Esophagus muscularis mucosa (tissue), 4 donors: Measurements from ENCODE around the gene ADAMTSL1. TPM values are rescaled to one million over a fixed set of nuclear protein-coding genes. Genes with fewer than 3 reads are reported as not detected.
A peak's percentile ranks its signal among the peaks of the same experiment; 100 is the strongest.

Source experiments
- DNase-seq: peaks from one replicate; pipeline ENCODE4 v3.0.0-alpha.2; 2017; ENCODE audit errors: extremely low spot score
- H3K27ac ChIP-seq, 4 donors: fragments of 200-600 bp; sonication (generic); replicated peaks in 1 of 4; 1 replicate in 3 of 4; 2 replicates in 1 of 4; pipeline ENCODE4 v1.5.1; 2016 to 2019; ENCODE audit warnings: mild to moderate bottlenecking in 1 of 4
- H3K27me3 ChIP-seq, 4 donors: fragments of 200-600 bp; sonication (generic); one replicate each; pipeline versions ENCODE4 v1.5.1 to v1.6.0; 2016 to 2019
- H3K36me3 ChIP-seq, 4 donors: fragments of 200-600 bp; sonication (generic); one replicate each; pipeline ENCODE4 v1.5.1; 2016 to 2019
- H3K4me1 ChIP-seq, 4 donors: fragments of 200-600 bp; sonication (generic); one replicate each; pipeline ENCODE4 v1.5.1; 2016 to 2019
- H3K4me3 ChIP-seq, 4 donors: fragments of 200-600 bp; sonication (generic); 1 replicate in 2 of 4; 2 replicates in 2 of 4; pipeline ENCODE4 v1.5.1; 2016 to 2019; ENCODE audit warnings: mild to moderate bottlenecking in 4 of 4, moderate library complexity in 1 of 4
- H3K9me3 ChIP-seq, 4 donors: fragments of 200-600 bp; sonication (generic); 1 replicate in 3 of 4; 2 replicates in 1 of 4; pipeline ENCODE4 v1.5.1; 2016 to 2019
- EP300 ChIP-seq: sonication (generic); formaldehyde crosslinking; IDR thresholded peaks from one replicate; pipeline ENCODE4 v1.6.1; 2017; ENCODE audit warnings: antibody characterized with exemption
- POLR2A ChIP-seq: fragments of 450-650 bp; IDR thresholded peaks from one replicate; pipeline ENCODE4 v1.6.1; 2017; ENCODE audit warnings: antibody characterized with exemption, moderate library complexity, mild to moderate bottlenecking, low read depth
- POLR2AphosphoS5 ChIP-seq, 2 donors: sonication (generic); formaldehyde crosslinking; IDR thresholded peaks; one replicate each; pipeline ENCODE4 v1.6.1; 2017; ENCODE audit warnings: antibody characterized with exemption in 2 of 2
- WGBS: methylation state at CpG from one replicate; pipeline ENCODE4 v1.1.5; 2018; 5-methylcytosine and 5-hydroxymethylcytosine counted together
- intact Hi-C: fragments of 100-400 bp; cut with DNase I; formaldehyde crosslinking; loops from one replicate; pipeline ENCODE4 v1.15.1; 2023
- total RNA-seq, 4 donors: library from RNA; depleted of rRNA; stranded (reverse); fragments of >200 nt; gene quantifications; one replicate each; pipeline versions ENCODE4 v1.1.0 to v1.2.1, GENCODE V29; 2016
- TF ChIP-seq, protein P1 (sequence below), 3 experiments: fragments of 200-600 bp in 2 of 3; fragments of 450-650 bp in 1 of 3; sonication (generic) in 2 of 3; IDR thresholded peaks; one replicate each; pipeline ENCODE4 v1.5.1; 2017 to 2019; ENCODE audit warnings: antibody characterized with exemption in 3 of 3, mild to moderate bottlenecking in 2 of 3, moderate library complexity in 1 of 3

ADAMTSL1 gene
- total RNA-seq, 4 donors from 2014 or later = 81.7 to 172 (median 145) TPM

DNA sequence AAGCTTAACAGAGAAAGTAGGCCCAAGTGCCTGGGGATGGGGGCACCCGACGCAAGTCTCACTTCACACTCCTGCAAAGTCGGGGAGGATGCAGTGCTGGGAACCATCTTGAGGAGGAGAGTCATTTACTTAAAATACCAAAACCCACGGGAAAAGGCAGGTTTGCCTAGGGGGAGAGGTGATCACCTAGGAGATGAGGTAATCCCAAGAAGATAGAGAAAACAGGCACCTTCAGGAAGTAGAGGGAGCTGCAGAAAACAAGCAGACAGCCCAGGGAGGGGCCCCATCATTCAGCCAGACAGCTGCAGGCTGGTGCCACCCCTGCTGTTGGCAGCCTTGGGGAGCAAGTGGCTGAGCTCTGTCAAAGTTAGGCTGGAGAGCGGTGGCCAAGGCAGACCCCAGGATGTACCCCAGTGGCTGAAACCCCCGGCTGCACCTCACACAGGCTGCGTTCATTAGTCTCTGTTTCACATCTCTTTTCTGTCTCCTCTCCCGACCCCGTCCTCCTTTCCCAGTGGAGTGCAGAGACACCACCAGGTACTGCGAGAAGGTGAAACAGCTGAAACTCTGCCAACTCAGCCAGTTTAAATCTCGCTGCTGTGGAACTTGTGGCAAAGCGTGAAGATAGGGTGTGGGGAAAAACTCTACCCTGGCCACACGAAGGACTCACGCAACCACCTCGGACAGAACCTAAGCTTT is 434.1 kb downstream of the ADAMTSL1 start:
- intact Hi-C loops = no loop called here
- no peak overlapping the region for H3K27ac ChIP-seq
- peaks cover 0 to 37% (median 15%) of the 10 kb centered on the region in 4 donors for H3K36me3 ChIP-seq
- peak; percentile 39 for DNase-seq
- H3K9me3 ChIP-seq = no peaks in the 10 kb centered on the region
- H3K4me1 ChIP-seq = peaks cover 0 to 10% (median 0%) of the 10 kb centered on the region in 4 donors
- TF ChIP-seq EP300 (no peak), POLR2AphosphoS5 (IDR thresholded peaks at IDR 0.05) (no peak), POLR2A (no peak)
- TF ChIP-seq, protein P1, sequence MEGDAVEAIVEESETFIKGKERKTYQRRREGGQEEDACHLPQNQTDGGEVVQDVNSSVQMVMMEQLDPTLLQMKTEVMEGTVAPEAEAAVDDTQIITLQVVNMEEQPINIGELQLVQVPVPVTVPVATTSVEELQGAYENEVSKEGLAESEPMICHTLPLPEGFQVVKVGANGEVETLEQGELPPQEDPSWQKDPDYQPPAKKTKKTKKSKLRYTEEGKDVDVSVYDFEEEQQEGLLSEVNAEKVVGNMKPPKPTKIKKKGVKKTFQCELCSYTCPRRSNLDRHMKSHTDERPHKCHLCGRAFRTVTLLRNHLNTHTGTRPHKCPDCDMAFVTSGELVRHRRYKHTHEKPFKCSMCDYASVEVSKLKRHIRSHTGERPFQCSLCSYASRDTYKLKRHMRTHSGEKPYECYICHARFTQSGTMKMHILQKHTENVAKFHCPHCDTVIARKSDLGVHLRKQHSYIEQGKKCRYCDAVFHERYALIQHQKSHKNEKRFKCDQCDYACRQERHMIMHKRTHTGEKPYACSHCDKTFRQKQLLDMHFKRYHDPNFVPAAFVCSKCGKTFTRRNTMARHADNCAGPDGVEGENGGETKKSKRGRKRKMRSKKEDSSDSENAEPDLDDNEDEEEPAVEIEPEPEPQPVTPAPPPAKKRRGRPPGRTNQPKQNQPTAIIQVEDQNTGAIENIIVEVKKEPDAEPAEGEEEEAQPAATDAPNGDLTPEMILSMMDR (IDR thresholded peaks at IDR 0.05) = no peak
- H3K27me3 ChIP-seq = no peaks in the 10 kb centered on the region
- no peak overlapping the region for H3K4me3 ChIP-seq
- WGBS = 89% methylated on average over 14 of the region's 15 CpGs

DNA sequence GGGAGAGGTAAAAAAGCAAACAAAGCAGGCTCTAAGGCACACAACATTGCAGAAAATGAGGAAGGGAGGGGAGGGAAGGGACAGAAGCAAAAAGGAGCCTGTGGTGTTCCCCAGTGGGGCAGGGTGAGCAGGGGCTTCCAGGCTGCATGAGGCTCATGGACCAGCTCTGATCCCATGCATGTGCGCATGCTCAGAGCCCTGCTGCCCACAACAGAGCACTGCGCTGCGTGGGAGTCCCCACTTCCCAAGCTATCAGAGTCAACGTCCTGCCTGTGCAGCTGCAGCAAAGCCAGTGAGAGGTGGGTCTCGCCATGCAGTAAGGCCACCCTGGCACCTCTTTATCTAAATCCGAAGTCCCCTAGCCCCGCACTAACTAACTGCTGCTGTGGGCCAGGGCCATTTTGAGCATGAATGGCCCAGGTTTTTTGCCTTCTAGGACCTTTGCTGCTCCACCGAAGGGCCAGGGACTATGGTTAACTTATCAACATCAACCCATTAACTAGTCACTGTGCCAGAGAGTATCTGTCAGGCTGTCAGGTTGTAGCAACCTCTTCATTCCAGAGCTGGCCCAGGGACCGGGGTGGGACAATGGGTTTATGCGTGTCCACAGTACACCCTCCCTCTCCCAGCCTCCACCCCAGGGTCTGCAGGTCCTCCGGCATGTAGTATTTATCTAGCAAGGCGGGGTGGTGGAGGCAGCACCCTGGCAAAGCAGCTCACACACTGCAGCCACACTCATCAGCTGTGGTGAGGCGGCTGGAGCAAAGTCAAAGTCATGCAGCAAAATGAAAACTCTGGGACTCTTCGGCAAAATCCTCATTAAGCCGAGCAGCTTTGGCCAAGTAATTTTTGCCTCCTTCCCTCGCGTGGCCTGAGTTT is 435.4 kb downstream of the ADAMTSL1 start:
- intact Hi-C loops = no loop called here
- DNase-seq = peak; percentile 89

DNA sequence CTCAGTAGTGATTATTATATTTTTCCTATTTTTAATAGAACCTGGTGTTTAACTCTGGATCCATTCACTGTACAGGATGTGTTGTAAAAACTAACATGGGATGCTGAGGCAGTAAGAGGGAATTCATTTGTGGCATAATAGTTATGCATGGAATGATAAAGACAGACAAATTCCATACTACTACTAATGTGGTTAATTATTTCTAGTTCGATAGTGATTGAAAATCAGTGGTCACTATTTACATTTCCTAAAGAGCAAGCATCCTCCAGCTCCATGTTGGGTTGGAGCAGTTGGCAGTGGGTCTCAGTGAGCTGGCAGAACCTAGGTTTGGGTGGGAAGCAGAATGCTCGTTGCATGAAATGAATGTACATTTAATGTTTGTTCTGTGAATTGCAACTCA is 436.5 kb downstream of the ADAMTSL1 start:
- peaks cover 0 to 37% (median 14%) of the 10 kb centered on the region in 4 donors for H3K36me3 ChIP-seq
- peaks cover 0 to 10% (median 2%) of the 10 kb centered on the region in 4 donors for H3K4me1 ChIP-seq
- H3K9me3 ChIP-seq = no peaks in the 10 kb centered on the region
- no peak for TF ChIP-seq POLR2A
- no peak for TF ChIP-seq EP300
- TF ChIP-seq, protein P1 (IDR thresholded peaks at IDR 0.05) = no peak
- TF ChIP-seq POLR2AphosphoS5 (IDR thresholded peaks at IDR 0.05) = no peak
- no peaks in the 10 kb centered on the region for H3K27me3 ChIP-seq
- no peak overlapping the region for H3K4me3 ChIP-seq
- no peak for DNase-seq
- intact Hi-C loops = no loop called here
- WGBS = 59% methylated on average over 2 of the region's 2 CpGs
- no peak overlapping the region for H3K27ac ChIP-seq

More for the DNA sequence above, 435.4 kb downstream of the ADAMTSL1 start:
- Histone ChIP-seq H3K27ac (no peak overlapping the region), H3K27me3 (no peaks in the 10 kb centered on the region), H3K9me3 (no peaks in the 10 kb centered on the region), H3K36me3 (peaks cover 0 to 37% (median 15%) of the 10 kb centered on the region in 4 donors), H3K4me3 (no peak overlapping the region), H3K4me1 (peaks cover 0 to 10% (median under 1%) of the 10 kb centered on the region in 4 donors)
- TF ChIP-seq POLR2A = no peak
- TF ChIP-seq, protein P1 (IDR thresholded peaks at IDR 0.05) = no peak
- TF ChIP-seq POLR2AphosphoS5 (IDR thresholded peaks at IDR 0.05) = no peak
- no peak for TF ChIP-seq EP300
- 97% methylated on average over 15 of the region's 17 CpGs for WGBS

DNA sequence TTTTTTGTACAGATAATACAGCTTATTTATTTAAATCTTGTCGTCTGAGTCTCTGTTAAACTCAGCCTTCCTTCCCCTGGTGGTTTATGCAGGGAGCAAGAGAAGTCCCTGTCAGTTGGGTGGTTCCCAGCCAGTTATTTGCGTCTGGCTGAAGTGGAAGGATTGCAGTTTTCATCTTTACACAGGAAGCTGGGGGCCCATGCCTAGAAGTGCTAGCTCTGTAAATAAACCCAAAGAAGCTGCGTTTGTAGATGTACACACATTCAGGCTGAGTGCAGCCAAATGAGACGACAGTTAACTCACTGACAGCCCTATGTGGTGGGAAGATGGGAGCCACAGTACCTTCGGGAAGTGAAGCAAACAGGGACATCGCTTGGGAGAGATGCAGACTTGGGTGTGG is 437.0 kb downstream of the ADAMTSL1 start:
- no peaks in the 10 kb centered on the region for H3K9me3 ChIP-seq
- H3K27me3 ChIP-seq = no peaks in the 10 kb centered on the region
- H3K4me1 ChIP-seq = peaks cover 0 to 10% (median 2%) of the 10 kb centered on the region in 4 donors
- H3K27ac ChIP-seq = no peak overlapping the region
- intact Hi-C loops = no loop called here
- no peak for TF ChIP-seq POLR2AphosphoS5 (IDR thresholded peaks at IDR 0.05)
- TF ChIP-seq POLR2A = no peak
- TF ChIP-seq, protein P1 (IDR thresholded peaks at IDR 0.05) = no peak
- TF ChIP-seq EP300 = no peak
- peak; percentile 78 for DNase-seq
- WGBS = 45% methylated on average over 6 of the region's 6 CpGs
- H3K36me3 ChIP-seq = peaks cover 0 to 32% (median 12%) of the 10 kb centered on the region in 4 donors
- no peak overlapping the region for H3K4me3 ChIP-seq
